ENCODE results near the gene CELF4. TPM values are rescaled to one million over a fixed set of nuclear protein-coding genes. Genes with fewer than 3 reads are reported as not detected.

The CELF4 gene
- polyA plus RNA-seq, 2 donors: 0.02 to 0.06 TPM

- H3K36me3 ChIP-seq (ENCODE audit: control insufficient read depth in 2 of 2, insufficient read depth in 2 of 2, low read length in 1 of 2): no peaks in the 10 kb centered on the region
- no peaks in the 10 kb centered on the region for H3K4me1 ChIP-seq (ENCODE audit: control insufficient read depth in 2 of 2, insufficient read depth in 2 of 2, low read length in 1 of 2)
- WGBS, 2 donors: 83 to 90% methylated on average over 10 of the region's 10 CpGs
Measured at GRCh38 chr18:37445836-37446235, 119.8 kb downstream of the CELF4 start.

GRCh38 chr18:37445368-37445767, 120.2 kb downstream of the CELF4 start:
- no peak overlapping the region for H3K4me3 ChIP-seq (ENCODE audit: low read depth in 1 of 2, low read length in 2 of 2)
- H3K4me1 ChIP-seq (ENCODE audit: control insufficient read depth in 2 of 2, insufficient read depth in 2 of 2, low read length in 1 of 2): no peaks in the 10 kb centered on the region
- H3K27me3 ChIP-seq (ENCODE audit: control insufficient read depth in 1 of 2, insufficient read depth in 2 of 2, low read length in 2 of 2): no peaks in the 10 kb centered on the region
- no peaks in the 10 kb centered on the region for H3K36me3 ChIP-seq (ENCODE audit: control insufficient read depth in 2 of 2, insufficient read depth in 2 of 2, low read length in 1 of 2)
- 47 to 56% methylated on average over 7 of the region's 7 CpGs for WGBS, 2 donors
- H3K9me3 ChIP-seq (ENCODE audit: control insufficient read depth in 2 of 2, insufficient read depth in 1 of 2, low read depth in 1 of 2, low read length in 1 of 2): no peaks in the 10 kb centered on the region
- no peak overlapping the region for H3K27ac ChIP-seq (ENCODE audit: low read depth in 2 of 2, low read length in 1 of 2)

More at GRCh38 chr18:37445836-37446235, 119.8 kb downstream of the CELF4 start:
- H3K27me3 ChIP-seq (ENCODE audit: control insufficient read depth in 1 of 2, insufficient read depth in 2 of 2, low read length in 2 of 2): no peaks in the 10 kb centered on the region
- H3K9me3 ChIP-seq (ENCODE audit: control insufficient read depth in 2 of 2, insufficient read depth in 1 of 2, low read depth in 1 of 2, low read length in 1 of 2): no peaks in the 10 kb centered on the region
- no peak overlapping the region for H3K27ac ChIP-seq (ENCODE audit: low read depth in 2 of 2, low read length in 1 of 2)
- H3K4me3 ChIP-seq (ENCODE audit: low read depth in 1 of 2, low read length in 2 of 2): no peak overlapping the region

- 78 to 79% methylated on average over 12 of the region's 12 CpGs for WGBS, 2 donors
Measured at GRCh38 chr18:37443325-37444055, 122.1 kb downstream of the CELF4 start.

GRCh38 chr18:37442477-37442876, 123.1 kb downstream of the CELF4 start:
- H3K4me3 ChIP-seq (ENCODE audit: low read depth in 1 of 2, low read length in 2 of 2): no peak overlapping the region
- H3K27ac ChIP-seq (ENCODE audit: low read depth in 2 of 2, low read length in 1 of 2): no peak overlapping the region
- H3K9me3 ChIP-seq (ENCODE audit: control insufficient read depth in 2 of 2, insufficient read depth in 1 of 2, low read depth in 1 of 2, low read length in 1 of 2): peaks cover 0 to 5% of the 10 kb centered on the region in 2 donors
- peaks cover 0 to 2% of the 10 kb centered on the region in 2 donors for H3K4me1 ChIP-seq (ENCODE audit: control insufficient read depth in 2 of 2, insufficient read depth in 2 of 2, low read length in 1 of 2)
- 81 to 83% methylated on average over 11 of the region's 11 CpGs for whole genome bisulfite sequencing, 2 donors
- H3K27me3 ChIP-seq (ENCODE audit: control insufficient read depth in 1 of 2, insufficient read depth in 2 of 2, low read length in 2 of 2): no peaks in the 10 kb centered on the region
- H3K36me3 ChIP-seq (ENCODE audit: control insufficient read depth in 2 of 2, insufficient read depth in 2 of 2, low read length in 1 of 2): no peaks in the 10 kb centered on the region

More at GRCh38 chr18:37443325-37444055, 122.1 kb downstream of the CELF4 start:
- no peaks in the 10 kb centered on the region for H3K36me3 ChIP-seq (ENCODE audit: control insufficient read depth in 2 of 2, insufficient read depth in 2 of 2, low read length in 1 of 2)
- no peak overlapping the region for H3K4me3 ChIP-seq (ENCODE audit: low read depth in 1 of 2, low read length in 2 of 2)
- peaks cover 0 to 2% of the 10 kb centered on the region in 2 donors for H3K4me1 ChIP-seq (ENCODE audit: control insufficient read depth in 2 of 2, insufficient read depth in 2 of 2, low read length in 1 of 2)
- no peaks in the 10 kb centered on the region for H3K27me3 ChIP-seq (ENCODE audit: control insufficient read depth in 1 of 2, insufficient read depth in 2 of 2, low read length in 2 of 2)
- H3K9me3 ChIP-seq (ENCODE audit: control insufficient read depth in 2 of 2, insufficient read depth in 1 of 2, low read depth in 1 of 2, low read length in 1 of 2): no peaks in the 10 kb centered on the region
- H3K27ac ChIP-seq (ENCODE audit: low read depth in 2 of 2, low read length in 1 of 2): no peak overlapping the region

GRCh38 chr18:37441821-37442220, 123.8 kb downstream of the CELF4 start:
- Histone ChIP-seq H3K9me3 (ENCODE audit: control insufficient read depth in 2 of 2, insufficient read depth in 1 of 2, low read depth in 1 of 2, low read length in 1 of 2) (peaks cover 0 to 5% of the 10 kb centered on the region in 2 donors), H3K4me3 (ENCODE audit: low read depth in 1 of 2, low read length in 2 of 2) (no peak overlapping the region), H3K27ac (ENCODE audit: low read depth in 2 of 2, low read length in 1 of 2) (no peak overlapping the region), H3K27me3 (ENCODE audit: control insufficient read depth in 1 of 2, insufficient read depth in 2 of 2, low read length in 2 of 2) (no peaks in the 10 kb centered on the region), H3K4me1 (ENCODE audit: control insufficient read depth in 2 of 2, insufficient read depth in 2 of 2, low read length in 1 of 2) (peaks cover 0 to 2% of the 10 kb centered on the region in 2 donors), H3K36me3 (ENCODE audit: control insufficient read depth in 2 of 2, insufficient read depth in 2 of 2, low read length in 1 of 2) (no peaks in the 10 kb centered on the region)
- WGBS, 2 donors: 80 to 81% methylated on average over 11 of the region's 11 CpGs

GRCh38 chr18:37440206-37440605, 125.4 kb downstream of the CELF4 start:
- Histone ChIP-seq H3K4me3 (ENCODE audit: low read depth in 1 of 2, low read length in 2 of 2) (no peak overlapping the region), H3K4me1 (ENCODE audit: control insufficient read depth in 2 of 2, insufficient read depth in 2 of 2, low read length in 1 of 2) (peaks cover 0 to 2% of the 10 kb centered on the region in 2 donors), H3K9me3 (ENCODE audit: control insufficient read depth in 2 of 2, insufficient read depth in 1 of 2, low read depth in 1 of 2, low read length in 1 of 2) (peaks cover 0 to 5% of the 10 kb centered on the region in 2 donors), H3K27me3 (ENCODE audit: control insufficient read depth in 1 of 2, insufficient read depth in 2 of 2, low read length in 2 of 2) (no peaks in the 10 kb centered on the region), H3K36me3 (ENCODE audit: control insufficient read depth in 2 of 2, insufficient read depth in 2 of 2, low read length in 1 of 2) (no peaks in the 10 kb centered on the region), H3K27ac (ENCODE audit: low read depth in 2 of 2, low read length in 1 of 2) (no peak overlapping the region)
- WGBS, 2 donors: 77 to 78% methylated on average over 6 of the region's 6 CpGs

GRCh38 chr18:37438417-37439180, 127.0 kb downstream of the CELF4 start:
- no peak overlapping the region for H3K4me3 ChIP-seq (ENCODE audit: low read depth in 1 of 2, low read length in 2 of 2)
- peaks cover 0 to 5% of the 10 kb centered on the region in 2 donors for H3K9me3 ChIP-seq (ENCODE audit: control insufficient read depth in 2 of 2, insufficient read depth in 1 of 2, low read depth in 1 of 2, low read length in 1 of 2)
- H3K27me3 ChIP-seq (ENCODE audit: control insufficient read depth in 1 of 2, insufficient read depth in 2 of 2, low read length in 2 of 2): no peaks in the 10 kb centered on the region
- peaks cover 0 to 2% of the 10 kb centered on the region in 2 donors for H3K4me1 ChIP-seq (ENCODE audit: control insufficient read depth in 2 of 2, insufficient read depth in 2 of 2, low read length in 1 of 2)
- no peaks in the 10 kb centered on the region for H3K36me3 ChIP-seq (ENCODE audit: control insufficient read depth in 2 of 2, insufficient read depth in 2 of 2, low read length in 1 of 2)
- H3K27ac ChIP-seq (ENCODE audit: low read depth in 2 of 2, low read length in 1 of 2): no peak overlapping the region
- 61 to 65% methylated on average over 7 of the region's 7 CpGs for WGBS, 2 donors

- H3K4me1 ChIP-seq (ENCODE audit: control insufficient read depth in 2 of 2, insufficient read depth in 2 of 2, low read length in 1 of 2): peaks cover 0 to 2% of the 10 kb centered on the region in 2 donors
- no peaks in the 10 kb centered on the region for H3K27me3 ChIP-seq (ENCODE audit: control insufficient read depth in 1 of 2, insufficient read depth in 2 of 2, low read length in 2 of 2)
- H3K27ac ChIP-seq (ENCODE audit: low read depth in 2 of 2, low read length in 1 of 2): no peak overlapping the region
- 41 to 57% methylated on average over 15 of the region's 15 CpGs for WGBS, 2 donors
- H3K4me3 ChIP-seq (ENCODE audit: low read depth in 1 of 2, low read length in 2 of 2): no peak overlapping the region
- no peaks in the 10 kb centered on the region for H3K36me3 ChIP-seq (ENCODE audit: control insufficient read depth in 2 of 2, insufficient read depth in 2 of 2, low read length in 1 of 2)
- H3K9me3 ChIP-seq (ENCODE audit: control insufficient read depth in 2 of 2, insufficient read depth in 1 of 2, low read depth in 1 of 2, low read length in 1 of 2): peaks cover 0 to 5% of the 10 kb centered on the region in 2 donors
Measured at GRCh38 chr18:37435996-37436395, 129.6 kb downstream of the CELF4 start.

GRCh38 chr18:37435150-37435867, 130.3 kb downstream of the CELF4 start:
- H3K4me1 ChIP-seq (ENCODE audit: control insufficient read depth in 2 of 2, insufficient read depth in 2 of 2, low read length in 1 of 2): peaks cover 0 to 2% of the 10 kb centered on the region in 2 donors
- WGBS, 2 donors: 48 to 54% methylated on average over 5 of the region's 5 CpGs
- H3K9me3 ChIP-seq (ENCODE audit: control insufficient read depth in 2 of 2, insufficient read depth in 1 of 2, low read depth in 1 of 2, low read length in 1 of 2): peaks cover 0 to 5% of the 10 kb centered on the region in 2 donors
- H3K27me3 ChIP-seq (ENCODE audit: control insufficient read depth in 1 of 2, insufficient read depth in 2 of 2, low read length in 2 of 2): no peaks in the 10 kb centered on the region
- H3K4me3 ChIP-seq (ENCODE audit: low read depth in 1 of 2, low read length in 2 of 2): no peak overlapping the region
- no peaks in the 10 kb centered on the region for H3K36me3 ChIP-seq (ENCODE audit: control insufficient read depth in 2 of 2, insufficient read depth in 2 of 2, low read length in 1 of 2)
- no peak overlapping the region for H3K27ac ChIP-seq (ENCODE audit: low read depth in 2 of 2, low read length in 1 of 2)

All from esophagus (tissue), 2 donors.